ENCODE results near the gene MAPK8. TPM values are rescaled to one million over a fixed set of nuclear protein-coding genes. Genes with fewer than 3 reads are reported as not detected.

The MAPK8 gene
- total RNA-seq, 1 donor from 2014 or later, result 42.3 TPM

GRCh38 chr10:48478980-48479811 is 172.7 kb downstream of the MAPK8 start:
- intact Hi-C loops (cut with DNase I), result no loop called here
- no peaks in the 10 kb centered on the region for H3K9me3 ChIP-seq
- H3K4me3 ChIP-seq, result no peak overlapping the region
- ATAC-seq (no peak), DNase-seq (peak; percentile 45)
- TF ChIP-seq CTCF (IDR thresholded peaks at IDR 0.05), result no peak
- no peaks in the 10 kb centered on the region for H3K27me3 ChIP-seq
- H3K36me3 ChIP-seq, result no peaks in the 10 kb centered on the region
- H3K27ac ChIP-seq, result no peak overlapping the region
- no peaks in the 10 kb centered on the region for H3K4me1 ChIP-seq

- peak; percentile 63 for ATAC-seq
- H3K27ac ChIP-seq, result no peak overlapping the region
- no peaks in the 10 kb centered on the region for H3K27me3 ChIP-seq
- H3K4me3 ChIP-seq, result no peak overlapping the region
- H3K4me1 ChIP-seq, result no peaks in the 10 kb centered on the region
- peak; percentile 60 for DNase-seq
- H3K36me3 ChIP-seq, result no peaks in the 10 kb centered on the region
- TF ChIP-seq CTCF (IDR thresholded peaks at IDR 0.05), result no peak
- intact Hi-C loops (cut with DNase I), result no loop called here
- H3K9me3 ChIP-seq, result no peaks in the 10 kb centered on the region
Observed at GRCh38 chr10:48480397-48481374, 174.2 kb downstream of the MAPK8 start.

- no peak overlapping the region for H3K4me3 ChIP-seq
- no peaks in the 10 kb centered on the region for H3K36me3 ChIP-seq
- DNase-seq, result no peak
- ATAC-seq, result no peak
- H3K27ac ChIP-seq, result no peak overlapping the region
- H3K4me1 ChIP-seq, result no peaks in the 10 kb centered on the region
- no peaks in the 10 kb centered on the region for H3K27me3 ChIP-seq
- no peaks in the 10 kb centered on the region for H3K9me3 ChIP-seq
- intact Hi-C loops (cut with DNase I), result no loop called here
- no peak for TF ChIP-seq CTCF (IDR thresholded peaks at IDR 0.05)
Observed at GRCh38 chr10:48481385-48481784, 174.9 kb downstream of the MAPK8 start.

DNA sequence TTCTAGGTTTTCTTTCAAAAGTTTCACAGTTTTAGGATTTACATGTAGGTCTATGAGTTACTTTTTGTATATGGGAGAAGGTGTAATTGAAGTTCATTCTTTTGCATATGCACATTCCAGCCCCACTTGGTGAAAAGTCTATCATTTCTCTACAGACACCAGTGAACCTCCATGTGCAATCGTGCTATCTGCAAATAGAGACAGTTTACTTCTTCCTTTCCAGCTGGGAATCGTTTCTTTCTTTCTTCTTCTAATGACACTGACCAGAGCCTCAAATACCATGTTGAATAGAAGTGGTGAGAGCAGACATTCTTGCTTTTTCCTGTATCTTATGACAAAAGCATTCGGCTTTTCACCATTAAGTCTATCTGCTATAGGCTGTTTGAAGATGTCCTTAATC is 175.7 kb downstream of the MAPK8 start:
- no peak overlapping the region for H3K4me3 ChIP-seq
- DNase-seq (no peak), ATAC-seq (no peak)
- intact Hi-C loops (cut with DNase I), result no loop called here
- no peaks in the 10 kb centered on the region for H3K4me1 ChIP-seq
- no peaks in the 10 kb centered on the region for H3K27me3 ChIP-seq
- H3K36me3 ChIP-seq, result no peaks in the 10 kb centered on the region
- no peak for TF ChIP-seq CTCF (IDR thresholded peaks at IDR 0.05)
- no peaks in the 10 kb centered on the region for H3K9me3 ChIP-seq
- H3K27ac ChIP-seq, result no peak overlapping the region

- intact Hi-C loops (cut with DNase I), result no loop called here
Observed at GRCh38 chr10:48484911-48485310, 178.4 kb downstream of the MAPK8 start.

More at GRCh38 chr10:48484911-48485310, 178.4 kb downstream of the MAPK8 start:
- H3K4me1 ChIP-seq, result no peaks in the 10 kb centered on the region
- no peak overlapping the region for H3K4me3 ChIP-seq
- ATAC-seq (no peak), DNase-seq (no peak)
- no peaks in the 10 kb centered on the region for H3K36me3 ChIP-seq
- no peak overlapping the region for H3K27ac ChIP-seq
- no peaks in the 10 kb centered on the region for H3K27me3 ChIP-seq
- no peaks in the 10 kb centered on the region for H3K9me3 ChIP-seq
- no peak for TF ChIP-seq CTCF (IDR thresholded peaks at IDR 0.05)
